ENCODE measurements around the gene FILIP1L.
A peak's percentile ranks its signal among the peaks of the same experiment; 100 is the strongest.

Gene FILIP1L

DNA sequence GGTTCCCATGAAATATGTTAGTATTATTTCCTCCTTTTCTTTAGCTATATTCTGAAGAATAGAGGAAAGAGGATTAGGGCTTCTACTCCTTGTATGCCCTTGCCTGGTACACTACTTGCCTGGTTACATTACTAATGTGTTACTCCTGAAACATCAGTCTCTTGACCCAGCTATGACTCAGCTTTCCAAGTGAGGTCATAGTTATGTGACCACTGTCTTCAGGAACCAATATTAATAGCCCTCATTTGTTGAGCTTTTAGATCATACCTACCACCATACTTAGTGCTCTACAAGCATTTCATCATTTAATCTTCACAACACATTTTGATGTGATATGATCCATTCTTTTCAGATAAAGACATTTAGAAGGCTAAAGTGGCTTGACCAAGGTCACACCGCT is 236.3 kb downstream of the FILIP1L start:
- DNase-seq = no peak

DNA sequence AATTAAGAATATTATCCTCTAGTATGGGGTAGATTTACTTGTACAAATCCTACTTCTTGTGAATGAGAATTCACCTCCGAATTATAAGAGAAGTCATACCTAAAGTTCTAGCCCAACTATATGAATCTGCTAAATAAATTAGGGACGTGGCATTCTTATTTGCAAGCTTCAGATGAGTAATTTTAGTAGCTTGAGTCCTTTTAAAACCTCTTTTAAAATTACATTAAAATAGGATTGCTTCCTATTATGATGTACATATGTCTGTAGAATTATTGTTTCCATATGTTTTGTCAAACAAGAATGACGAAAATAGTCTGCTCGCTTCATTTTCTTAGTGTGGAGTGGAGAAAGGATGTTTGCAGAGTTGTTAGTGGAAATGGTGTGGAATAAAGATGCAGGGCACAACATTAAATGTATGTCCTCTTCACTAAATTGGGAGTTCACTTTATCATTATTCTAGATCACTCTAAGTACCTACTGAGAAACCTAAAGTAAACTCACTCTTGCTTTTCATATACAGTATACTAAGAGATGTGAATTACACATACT is 237.2 kb downstream of the FILIP1L start:
- no peak for DNase-seq

DNA sequence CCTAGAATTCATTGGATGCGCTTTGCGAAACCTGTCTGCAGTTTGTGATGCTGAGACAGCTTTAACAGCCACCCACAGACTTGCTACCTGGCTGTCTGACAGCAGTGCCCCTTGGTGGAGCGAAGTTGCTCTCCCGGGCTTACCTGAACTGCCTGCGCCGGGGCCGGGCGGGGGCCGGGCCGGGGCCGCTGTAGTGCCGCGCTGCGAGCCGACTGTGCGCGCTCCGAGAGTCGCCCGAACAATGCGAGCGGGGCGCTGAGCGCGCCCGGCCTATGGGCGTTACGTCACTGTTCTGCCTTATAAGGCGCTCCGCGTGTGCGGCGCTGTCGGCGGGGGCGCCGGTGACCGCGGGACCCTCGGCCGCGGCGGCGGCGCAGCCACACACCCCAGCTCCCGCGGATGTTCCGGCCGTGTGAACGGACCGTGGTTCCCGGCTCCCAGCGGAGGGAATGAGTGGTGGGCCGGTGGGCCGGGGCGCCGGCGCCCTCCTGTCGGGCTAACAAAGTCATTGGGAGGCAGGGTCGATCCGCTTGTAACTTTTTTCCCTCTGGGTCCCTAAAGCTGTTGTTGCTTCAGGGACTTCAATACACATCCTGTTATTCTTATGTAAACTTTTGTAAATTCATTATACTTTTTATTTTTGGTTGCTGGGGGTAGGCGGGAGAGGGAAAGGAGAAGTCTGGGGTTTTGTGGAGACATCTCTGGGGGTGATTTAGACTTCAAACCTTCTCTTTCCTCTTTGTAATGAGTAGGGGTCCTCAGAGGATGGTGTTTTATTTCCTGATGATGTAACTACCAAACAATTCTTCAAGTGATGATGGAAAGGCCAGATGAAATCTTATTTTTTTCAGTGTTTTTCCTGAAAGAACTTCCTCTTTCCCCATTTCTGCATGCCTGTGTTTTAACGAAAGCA is 238.1 kb downstream of the FILIP1L start:
- DNase-seq = peak; percentile 53

DNA sequence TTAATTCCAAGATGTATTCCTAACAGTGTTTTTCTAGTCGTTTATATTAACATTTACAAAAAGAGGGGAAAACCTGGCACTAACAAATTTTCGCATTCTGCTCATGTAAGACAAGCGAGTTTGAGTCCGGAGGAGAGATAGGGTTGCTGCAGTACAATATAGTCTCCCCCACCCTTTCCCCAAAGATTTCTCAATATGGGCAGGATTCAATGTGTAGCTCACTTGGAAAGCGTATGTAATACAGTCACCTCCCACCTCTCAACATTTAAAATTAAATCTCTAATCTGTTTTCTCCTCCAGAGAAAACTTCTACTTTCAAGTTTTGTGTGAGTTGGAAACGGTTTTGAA is 238.7 kb downstream of the FILIP1L start:
- no peak for DNase-seq

DNA sequence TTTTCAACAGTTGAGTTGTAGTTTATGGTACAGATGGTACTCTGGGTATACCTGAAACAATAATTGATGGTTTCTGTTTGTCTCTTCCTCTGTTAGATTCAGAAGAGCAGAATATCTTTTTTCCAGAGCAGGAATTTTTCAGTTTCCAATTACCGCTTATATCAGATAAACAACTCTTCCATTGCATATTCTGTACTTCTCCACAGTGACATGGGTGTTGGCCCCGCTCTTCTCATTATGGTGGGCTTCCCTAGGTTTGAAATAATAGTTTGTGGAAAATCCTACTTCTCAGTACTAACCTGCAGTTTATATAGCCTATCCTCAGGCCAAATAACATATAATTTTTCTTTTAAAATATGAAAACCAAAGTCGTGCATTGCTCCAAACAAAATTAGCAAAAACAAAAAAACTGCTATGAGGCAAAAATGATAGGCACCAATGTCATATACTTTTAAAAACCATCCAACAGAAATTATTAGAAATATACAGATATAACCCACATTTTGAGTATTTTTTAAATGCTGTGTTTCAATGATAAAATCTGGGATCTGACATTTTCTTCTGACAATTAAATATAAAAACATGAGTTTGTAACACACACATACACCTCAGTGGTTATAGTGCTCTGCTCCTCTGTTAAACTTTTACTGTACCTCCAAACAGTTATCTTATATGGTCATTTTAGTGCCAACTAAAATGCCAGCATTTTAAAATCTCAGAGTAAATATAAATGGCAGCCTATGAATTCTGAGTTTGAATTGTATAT is 239.9 kb downstream of the FILIP1L start:
- DNase-seq = no peak

DNA sequence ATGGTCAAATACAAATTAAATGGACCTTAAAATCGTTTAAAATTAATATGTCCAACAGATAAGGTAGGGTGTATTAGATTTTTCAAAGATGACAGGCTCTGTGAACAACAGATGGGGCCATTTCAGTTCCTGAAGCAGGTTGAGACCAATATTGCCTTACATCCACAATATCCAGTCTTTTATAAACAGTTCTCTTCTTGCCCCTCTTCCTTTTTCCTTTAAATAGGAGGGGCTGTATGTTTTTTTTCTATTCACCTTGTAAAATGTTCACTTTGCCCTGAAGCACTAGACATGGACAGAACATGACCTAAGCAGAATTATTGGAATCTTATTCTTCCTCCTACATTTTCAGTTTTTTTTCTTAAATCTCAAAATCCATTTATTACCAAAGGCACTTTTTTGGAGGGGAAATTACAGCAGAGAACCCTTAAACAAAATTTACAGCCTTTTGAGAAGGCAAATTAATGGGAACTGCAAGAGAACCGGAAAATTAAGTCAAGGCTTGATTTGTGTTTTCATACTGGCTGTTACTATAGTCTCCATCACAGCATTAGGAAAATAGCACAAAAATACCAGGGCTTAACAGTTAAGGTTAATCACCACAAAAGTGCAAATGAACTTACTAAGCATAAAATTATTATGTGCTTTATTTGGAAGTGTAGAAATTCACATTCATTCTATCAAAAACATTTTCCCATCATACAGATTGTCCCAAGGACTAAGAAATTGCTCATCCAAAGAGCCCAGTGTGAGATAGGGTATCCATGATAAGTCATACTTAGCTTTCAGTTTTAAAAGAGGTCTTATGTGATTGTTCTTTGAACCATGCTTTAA is 240.8 kb downstream of the FILIP1L start:
- DNase-seq = no peak

DNA sequence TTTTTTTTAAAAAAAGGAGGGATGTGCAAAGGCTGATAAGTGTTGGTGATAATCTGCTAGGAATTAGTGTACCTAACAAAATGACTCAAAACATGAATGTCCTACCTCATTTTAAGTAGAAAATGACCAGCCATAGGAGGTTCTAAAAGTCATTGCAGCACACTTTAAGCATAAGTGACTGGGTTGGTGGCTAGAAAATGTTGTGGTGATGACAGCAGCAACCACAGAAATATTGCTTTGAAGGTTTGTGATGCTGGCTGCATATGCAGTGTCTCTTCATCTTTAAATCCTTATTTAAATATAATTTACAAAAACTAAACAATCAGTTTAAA is 241.4 kb downstream of the FILIP1L start:
- no peak for DNase-seq

DNA sequence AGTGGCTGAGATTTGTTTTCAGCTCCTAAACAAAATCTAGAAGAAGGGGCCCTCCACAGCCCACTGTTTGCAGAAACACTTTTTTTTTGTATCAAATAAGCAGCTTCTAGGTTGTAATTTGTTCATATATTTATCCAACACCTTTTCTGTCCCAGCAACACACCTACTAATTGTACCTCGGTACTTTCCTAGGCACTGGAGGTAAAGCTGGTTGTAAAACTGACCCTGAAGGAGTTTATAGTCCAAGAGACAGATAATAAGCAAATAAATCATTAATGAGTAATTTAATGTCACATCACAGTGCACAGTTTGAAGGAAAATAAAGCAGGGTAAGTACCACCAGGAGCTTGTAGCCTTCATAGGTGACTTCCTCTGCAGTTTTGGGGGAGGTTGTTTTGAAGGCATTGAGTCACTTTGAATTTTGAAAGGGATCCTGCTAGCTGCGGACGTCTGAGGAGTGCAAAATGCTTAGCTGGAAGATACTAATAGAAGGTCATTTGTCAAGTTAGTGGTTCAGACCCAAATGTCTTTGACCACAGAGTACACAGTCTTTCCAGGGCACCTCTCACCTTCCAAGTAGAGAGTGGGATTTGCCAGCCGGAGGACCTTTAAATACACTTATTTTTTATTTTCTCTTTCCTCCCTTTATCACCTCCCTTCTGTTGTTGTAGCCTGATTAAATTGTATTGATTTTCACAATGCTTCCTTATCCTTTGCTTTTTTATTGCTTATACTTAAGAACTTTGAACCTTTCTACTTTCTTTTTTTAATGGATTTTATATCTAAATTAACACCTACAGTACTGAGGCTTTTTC is 242.9 kb downstream of the FILIP1L start:
- no peak for DNase-seq

DNA sequence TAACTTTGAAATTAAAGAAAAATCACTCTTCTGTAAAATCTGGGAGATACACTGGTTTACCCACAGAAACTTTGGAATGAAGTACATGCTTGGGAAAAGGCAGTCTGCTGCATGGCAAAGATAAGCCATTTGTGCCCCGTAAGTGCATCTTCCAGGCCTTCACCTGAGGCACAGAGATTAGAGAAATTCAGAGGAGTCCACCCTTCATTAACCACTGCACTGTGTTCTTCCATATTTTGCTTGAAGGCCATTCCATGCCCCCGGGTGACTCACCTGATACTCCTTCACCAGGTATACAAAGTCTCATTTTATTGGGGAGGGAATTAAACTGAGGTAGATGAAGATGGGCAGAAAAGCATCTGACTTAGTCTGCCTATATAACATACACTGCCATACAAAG is 243.6 kb downstream of the FILIP1L start:
- no peak for DNase-seq

DNA sequence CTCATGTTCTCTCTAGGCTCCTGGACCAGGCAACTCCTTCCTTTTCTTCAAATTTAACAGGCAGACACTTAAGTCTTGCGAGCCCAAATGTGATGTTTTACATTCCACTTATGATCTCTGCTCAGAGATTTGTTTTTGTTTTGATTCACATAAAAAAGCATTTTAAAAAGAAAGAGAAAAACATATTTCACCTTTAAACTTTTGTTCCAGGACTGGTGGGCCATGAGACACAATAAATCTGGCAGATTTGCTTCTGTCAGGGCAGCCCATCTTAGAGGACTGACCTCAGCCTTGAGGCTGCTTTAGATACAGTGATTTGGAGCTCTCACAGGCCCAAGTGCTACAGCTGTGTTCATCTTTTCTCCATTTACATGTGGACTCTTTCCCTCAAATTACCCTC is 244.7 kb downstream of the FILIP1L start:
- DNase-seq = no peak

DNA sequence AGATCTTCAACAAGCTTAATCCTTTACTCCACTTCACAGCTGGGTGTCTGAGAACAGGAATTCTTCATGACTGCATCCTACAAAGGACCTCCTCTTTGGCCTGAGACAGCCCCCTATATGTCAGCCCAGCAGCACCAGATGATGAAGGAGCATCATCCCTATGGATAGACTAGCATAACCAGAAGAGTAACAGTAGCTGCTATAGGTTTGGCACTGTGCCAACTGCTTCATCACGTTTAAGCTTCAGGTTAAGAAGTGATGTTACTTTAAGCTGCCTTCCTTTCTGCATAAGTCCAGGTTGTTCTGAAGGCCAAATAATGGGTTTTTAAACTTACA is 246.0 kb downstream of the FILIP1L start:
- no peak for DNase-seq

DNA sequence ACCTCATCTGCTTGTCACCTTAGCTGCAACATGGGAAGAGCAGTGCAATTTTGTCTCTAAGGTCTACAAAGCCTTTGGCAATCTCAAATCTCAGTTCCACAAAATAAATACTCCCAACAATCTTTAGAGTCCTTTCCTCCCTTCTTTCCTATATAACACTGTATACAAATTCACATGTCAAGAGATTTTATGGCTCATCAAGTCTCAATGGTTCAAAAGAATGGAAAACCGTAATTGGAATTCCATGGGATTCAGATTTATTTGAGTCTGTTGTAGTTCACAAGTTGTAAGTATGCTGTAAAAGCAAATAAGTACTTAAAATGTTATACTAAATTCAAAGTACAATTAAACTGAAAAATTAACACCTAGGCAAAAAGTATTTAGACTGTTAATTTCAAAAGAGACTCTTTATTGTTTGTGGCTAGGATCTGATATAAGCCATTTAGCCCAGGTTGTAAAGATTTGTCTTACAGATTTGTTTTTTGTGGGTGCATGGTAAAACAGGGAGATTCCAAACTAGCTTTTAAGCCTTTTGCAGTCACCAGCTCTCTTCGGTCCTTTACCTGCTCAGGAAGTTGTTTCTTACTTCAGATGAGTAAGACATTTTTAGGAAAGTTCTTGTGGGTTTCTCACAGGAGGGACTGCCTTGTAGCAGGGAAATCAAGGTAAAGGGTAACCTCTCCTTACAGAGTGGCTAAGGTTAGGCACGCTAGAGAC is 246.5 kb downstream of the FILIP1L start:
- peak; percentile 33 for DNase-seq

DNA sequence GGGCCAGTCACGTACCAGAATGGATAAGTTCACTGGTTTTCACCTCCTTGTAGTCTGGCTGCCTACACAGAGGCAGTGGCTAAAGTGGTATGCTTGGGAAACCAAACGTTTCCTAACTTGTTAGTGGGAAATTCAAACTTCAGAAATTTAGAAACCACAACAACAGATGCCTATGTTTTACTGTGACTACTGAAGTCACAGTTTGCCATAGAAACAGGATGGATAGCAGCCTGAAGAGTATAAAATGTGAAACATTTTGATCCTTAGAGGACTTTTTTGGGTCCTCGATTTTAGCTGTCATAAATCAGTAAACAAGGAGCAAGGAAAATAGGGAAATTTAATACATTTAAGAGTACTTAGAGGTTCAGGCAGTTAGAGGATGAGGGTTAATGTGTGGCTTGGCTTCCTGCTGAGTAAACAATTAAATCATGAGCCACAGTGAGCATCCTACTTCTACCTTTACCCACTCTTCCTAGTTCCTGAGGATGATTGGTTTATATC is 248.0 kb downstream of the FILIP1L start:
- peak; percentile 21 for DNase-seq

DNA sequence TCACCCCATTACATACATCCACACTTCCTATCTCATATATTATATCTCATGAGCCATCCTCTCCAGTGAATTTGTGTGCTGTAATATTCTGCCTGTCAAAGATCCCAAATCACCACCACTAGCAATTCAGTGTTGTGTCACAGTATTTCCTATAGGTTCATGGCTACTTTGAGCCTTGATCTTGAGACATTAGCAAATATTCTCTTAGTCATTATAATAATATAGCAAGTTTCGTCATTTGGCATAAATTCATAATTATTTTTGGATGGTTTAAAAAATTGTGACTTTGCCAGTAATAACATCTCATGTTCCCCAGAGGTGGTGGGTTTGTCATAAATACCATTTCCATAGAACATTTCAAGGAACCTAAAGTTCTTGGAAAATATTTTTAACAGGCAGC is 249.0 kb downstream of the FILIP1L start:
- no peak for DNase-seq

DNA sequence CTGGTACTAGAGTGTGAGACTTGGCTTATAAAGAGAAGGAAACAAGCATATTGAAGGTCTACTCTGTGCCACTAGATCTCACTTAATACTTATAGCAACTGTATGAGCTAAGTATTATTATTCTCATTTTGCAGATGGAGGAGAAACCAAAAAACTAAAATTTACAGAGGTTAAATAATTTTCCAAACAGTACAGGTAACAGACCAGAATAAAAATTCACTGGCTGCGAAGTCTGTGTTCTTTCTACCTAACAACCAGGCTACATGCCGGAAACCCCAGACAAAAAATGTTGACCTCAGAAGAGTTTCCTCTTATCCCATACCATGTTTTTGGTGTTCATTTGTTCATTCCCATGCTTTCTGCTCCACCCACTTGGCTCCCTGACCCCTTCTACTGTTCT is 250.0 kb downstream of the FILIP1L start:
- DNase-seq = no peak

DNA sequence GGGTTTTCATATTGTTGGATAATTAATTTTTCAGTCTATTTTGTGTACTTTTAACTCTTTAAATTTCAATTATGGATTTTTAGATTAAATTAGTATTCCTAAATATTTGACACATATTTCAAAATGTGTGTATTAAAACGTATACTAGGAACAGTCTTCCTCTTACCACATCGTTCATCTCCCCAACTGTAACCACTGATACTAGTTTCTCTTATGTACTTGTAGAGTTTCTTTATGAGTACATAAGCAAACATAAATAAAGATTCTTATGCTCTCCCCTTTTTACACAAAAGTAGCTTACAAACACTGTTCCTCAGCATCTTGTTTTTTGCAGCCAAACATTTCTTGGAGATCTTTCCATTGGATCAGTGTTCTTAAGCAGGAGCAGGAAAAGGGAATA is 250.7 kb downstream of the FILIP1L start:
- no peak for DNase-seq

DNA sequence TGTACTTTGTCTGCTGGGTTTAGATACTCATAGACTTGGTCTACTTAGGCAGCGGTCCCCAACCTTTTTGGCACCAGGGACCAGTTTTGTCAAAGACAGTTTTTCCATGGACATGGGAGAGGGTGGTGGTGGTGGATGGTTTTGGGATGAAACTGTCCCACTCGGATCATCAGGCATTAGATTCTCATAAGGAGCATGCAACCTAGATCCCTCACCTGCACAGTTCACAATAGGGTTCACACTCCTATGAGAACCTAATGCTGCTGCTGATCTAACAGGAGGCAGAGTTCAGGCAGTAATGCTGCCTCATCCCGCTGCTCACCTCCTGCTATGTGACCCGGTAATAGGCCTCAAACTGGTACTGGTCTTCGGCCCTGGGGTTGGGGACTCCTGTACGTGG is 251.3 kb downstream of the FILIP1L start:
- DNase-seq = no peak

DNA sequence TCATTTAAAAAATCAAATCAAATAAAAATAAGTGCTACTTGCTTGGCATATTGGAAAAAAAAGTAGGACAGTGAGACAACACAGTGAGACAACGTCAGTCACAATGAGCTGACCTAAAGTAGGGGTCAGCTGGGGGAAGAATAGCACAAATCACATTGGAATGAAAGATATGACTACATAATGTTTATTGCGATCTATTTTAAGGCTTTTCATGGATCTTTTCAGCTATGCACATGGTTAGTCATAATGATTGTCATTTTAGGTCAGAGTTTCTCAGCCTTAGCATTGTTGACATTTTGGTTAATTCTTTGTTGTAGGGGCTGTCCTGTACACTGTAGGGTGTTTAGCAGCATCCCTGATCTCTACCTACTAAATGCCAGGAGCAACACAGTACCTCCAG is 252.1 kb downstream of the FILIP1L start:
- no peak for DNase-seq

DNA sequence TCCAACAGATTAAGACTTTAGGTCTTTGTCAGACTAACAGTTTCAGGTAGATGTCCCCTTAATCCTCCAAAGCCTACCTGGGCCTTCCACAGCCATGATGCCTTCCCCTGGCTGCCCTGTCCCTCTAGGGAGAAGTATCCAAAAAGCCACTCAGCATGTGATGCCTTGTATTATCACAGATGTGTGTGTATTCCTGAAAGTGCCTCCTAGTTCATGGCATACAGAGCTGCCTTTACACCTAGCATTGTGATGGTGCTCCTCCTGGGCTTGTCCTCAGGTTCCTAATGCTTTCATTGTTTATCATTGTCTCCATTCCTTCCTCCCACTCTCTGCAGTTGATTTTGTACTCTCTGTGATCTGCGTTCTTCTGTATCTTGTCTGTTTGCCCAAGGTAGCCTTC is 253.1 kb downstream of the FILIP1L start:
- DNase-seq = no peak

DNA sequence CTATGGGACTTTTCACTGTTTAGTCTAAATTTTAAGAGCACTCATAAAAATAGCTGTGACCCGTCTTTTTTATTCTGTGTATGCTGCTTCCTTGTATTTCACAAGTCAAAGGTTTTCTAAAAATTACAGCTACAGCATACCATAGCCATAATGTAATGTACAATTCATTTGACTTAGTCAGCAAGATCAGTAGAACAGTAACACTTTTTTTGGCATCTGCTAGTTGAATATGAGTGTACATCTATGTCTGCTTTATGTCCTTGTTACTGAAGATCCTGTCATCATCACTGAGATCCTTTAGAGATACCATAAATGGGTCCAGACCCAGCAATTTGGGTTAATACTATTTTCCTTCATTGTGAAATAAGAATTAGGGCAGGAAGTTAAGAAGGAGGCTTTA is 254.5 kb downstream of the FILIP1L start:
- no peak for DNase-seq

DNA sequence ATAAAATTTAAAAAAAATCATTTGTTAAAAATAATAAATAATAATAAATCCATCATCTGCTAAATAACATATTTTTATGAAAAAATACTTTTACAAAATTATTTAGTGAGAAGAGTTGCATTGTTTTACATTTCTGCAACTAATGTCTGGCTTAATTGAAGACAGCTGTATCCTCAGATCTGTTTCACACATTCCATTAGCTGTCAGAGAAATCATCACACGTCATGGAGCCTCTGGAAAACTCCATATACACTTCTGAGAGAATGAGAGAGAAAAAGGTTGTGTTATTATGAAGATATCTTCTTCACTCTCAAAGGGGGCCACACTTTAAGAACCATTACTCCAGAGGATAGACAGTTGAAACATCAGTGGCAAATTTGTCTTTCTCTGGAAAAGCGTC is 255.8 kb downstream of the FILIP1L start:
- DNase-seq = no peak

DNA sequence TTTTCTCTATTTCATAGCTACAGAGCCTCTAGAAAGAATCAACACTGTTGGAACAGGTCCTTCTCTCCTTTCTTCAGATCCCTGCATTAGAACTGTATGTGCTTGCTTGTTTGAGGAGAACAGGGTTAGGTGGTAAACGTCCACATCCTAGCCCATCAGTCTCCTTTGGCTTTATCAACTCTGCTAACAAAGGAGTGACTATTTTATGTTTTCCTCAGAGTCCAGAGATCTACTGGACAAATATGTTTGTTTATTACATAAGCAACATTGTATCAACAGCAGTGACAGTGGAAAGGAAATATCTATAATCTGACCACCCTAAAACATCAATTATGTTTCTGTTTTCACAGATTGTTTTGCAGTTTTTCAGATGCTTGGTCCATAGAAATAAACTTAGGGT is 257.0 kb downstream of the FILIP1L start:
- no peak for DNase-seq

Data from CD4-positive, alpha-beta T cell treated with Interleukin-4 for 4 hours (primary cell).